Gastroesophageal sphincter (tissue), 4 donors: ENCODE data around the gene ANGPTL3. TPM values are rescaled to one million over a fixed set of nuclear protein-coding genes. Genes with fewer than 3 reads are reported as not detected.
"Not testable (repeated sequence)": the region's sequence is repeated elsewhere in the genome, so short reads cannot be mapped to it uniquely, and the experiment has no call there.

Experiments
- ATAC-seq: fragments of 150-250 bp; one replicate; pipeline ENCODE4 v1.9.1; 2016; ENCODE audit warnings: mild to moderate bottlenecking, moderate library complexity
- H3K27ac ChIP-seq, 4 donors: fragments of 200-600 bp; sonication (generic) in 3 of 4; 1 replicate in 3 of 4; 2 replicates in 1 of 4; pipeline ENCODE4 v1.5.1; 2016 to 2019
- H3K27me3 ChIP-seq: fragments of 200-600 bp; sonication (generic); one replicate; pipeline ENCODE4 v1.5.1; 2019
- H3K36me3 ChIP-seq, 2 donors: fragments of 200-600 bp; sonication (generic); one replicate each; pipeline ENCODE4 v1.5.1; 2019; ENCODE audit warnings: control low read depth in 1 of 2
- H3K4me1 ChIP-seq, 3 donors: fragments of 200-600 bp; sonication (generic); 1 replicate in 2 of 3; 2 replicates in 1 of 3; pipeline ENCODE4 v1.5.1; 2016 to 2019; ENCODE audit warnings: control low read depth in 2 of 3
- H3K4me3 ChIP-seq, 2 donors: fragments of 200-600 bp; sonication (generic); one replicate each; pipeline ENCODE4 v1.5.1; 2019; ENCODE audit warnings: mild to moderate bottlenecking in 1 of 2, moderate library complexity in 1 of 2
- H3K9me3 ChIP-seq, 3 donors: fragments of 200-600 bp; sonication (generic); one replicate each; pipeline ENCODE4 v1.5.1; 2017 to 2019; ENCODE audit warnings: control low read depth in 2 of 3
- EP300 ChIP-seq: sonication (generic); formaldehyde crosslinking; IDR thresholded peaks from one replicate; pipeline ENCODE4 v1.6.1; 2017; ENCODE audit warnings: antibody characterized with exemption, mild to moderate bottlenecking
- POLR2A ChIP-seq, 2 donors: fragments of 450-650 bp; IDR thresholded peaks; one replicate each; pipeline ENCODE4 v1.6.1; 2017; ENCODE audit warnings: antibody characterized with exemption in 2 of 2, mild to moderate bottlenecking in 2 of 2, moderate library complexity in 1 of 2
- POLR2AphosphoS5 ChIP-seq: sonication (generic); formaldehyde crosslinking; IDR thresholded peaks from one replicate; pipeline ENCODE4 v1.6.1; 2017; ENCODE audit warnings: antibody characterized with exemption
- WGBS, 2 donors: methylation state at CpG; one replicate each; pipeline ENCODE4 v1.1.5; 2018; ENCODE audit warnings: low coverage in 1 of 2; 5-methylcytosine and 5-hydroxymethylcytosine counted together
- total RNA-seq, 4 donors: library from RNA; depleted of rRNA; stranded (reverse); fragments of >200 nt; gene quantifications; one replicate each; pipeline ENCODE4 v1.1.0, GENCODE V29; 2016
- TF ChIP-seq, protein P1 (sequence below), 4 experiments: fragments of 200-600 bp in 2 of 4; fragments of 450-650 bp in 2 of 4; sonication (generic) in 1 of 4; IDR thresholded peaks; one replicate each; pipeline ENCODE4 v1.5.1; 2017 to 2019; ENCODE audit warnings: antibody characterized with exemption in 4 of 4, mild to moderate bottlenecking in 2 of 4, moderate library complexity in 2 of 4

The ANGPTL3 gene, protein sequence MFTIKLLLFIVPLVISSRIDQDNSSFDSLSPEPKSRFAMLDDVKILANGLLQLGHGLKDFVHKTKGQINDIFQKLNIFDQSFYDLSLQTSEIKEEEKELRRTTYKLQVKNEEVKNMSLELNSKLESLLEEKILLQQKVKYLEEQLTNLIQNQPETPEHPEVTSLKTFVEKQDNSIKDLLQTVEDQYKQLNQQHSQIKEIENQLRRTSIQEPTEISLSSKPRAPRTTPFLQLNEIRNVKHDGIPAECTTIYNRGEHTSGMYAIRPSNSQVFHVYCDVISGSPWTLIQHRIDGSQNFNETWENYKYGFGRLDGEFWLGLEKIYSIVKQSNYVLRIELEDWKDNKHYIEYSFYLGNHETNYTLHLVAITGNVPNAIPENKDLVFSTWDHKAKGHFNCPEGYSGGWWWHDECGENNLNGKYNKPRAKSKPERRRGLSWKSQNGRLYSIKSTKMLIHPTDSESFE
- total RNA-seq = not detected

DNA sequence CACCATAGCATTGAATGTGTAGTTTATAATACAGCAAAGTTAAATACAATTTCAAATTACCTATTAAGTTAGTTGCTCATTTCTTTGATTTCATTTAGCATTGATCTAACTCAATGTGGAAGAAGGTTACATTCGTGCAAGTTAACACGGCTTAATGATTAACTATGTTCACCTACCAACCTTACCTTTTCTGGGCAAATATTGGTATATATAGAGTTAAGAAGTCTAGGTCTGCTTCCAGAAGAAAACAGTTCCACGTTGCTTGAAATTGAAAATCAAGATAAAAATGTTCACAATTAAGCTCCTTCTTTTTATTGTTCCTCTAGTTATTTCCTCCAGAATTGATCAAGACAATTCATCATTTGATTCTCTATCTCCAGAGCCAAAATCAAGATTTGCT lies at the start of gene ANGPTL3:
ANGPTL3 (plus strand) TSS at position 240 of the 400 bp plus-strand sequence; CDS start at position 287, 47 bp downstream.
- Histone ChIP-seq H3K36me3 (peaks cover 0 to 5% of the 10 kb centered on the region in 2 donors), H3K9me3 (no peaks in the 10 kb centered on the region), H3K27ac (no peak within 1 kb of the TSS), H3K27me3 (no peaks in the 10 kb centered on the region), H3K4me1 (no peaks in the 10 kb centered on the region), H3K4me3 (no peak within 1 kb of the TSS)
- ATAC-seq = no peak
- 77 to 91% methylated on average over 3 of the region's 3 CpGs for WGBS, 2 donors
- no peak for TF ChIP-seq POLR2A (IDR thresholded peaks at IDR 0.05)
- TF ChIP-seq POLR2AphosphoS5 = no peak
- TF ChIP-seq, protein P1, sequence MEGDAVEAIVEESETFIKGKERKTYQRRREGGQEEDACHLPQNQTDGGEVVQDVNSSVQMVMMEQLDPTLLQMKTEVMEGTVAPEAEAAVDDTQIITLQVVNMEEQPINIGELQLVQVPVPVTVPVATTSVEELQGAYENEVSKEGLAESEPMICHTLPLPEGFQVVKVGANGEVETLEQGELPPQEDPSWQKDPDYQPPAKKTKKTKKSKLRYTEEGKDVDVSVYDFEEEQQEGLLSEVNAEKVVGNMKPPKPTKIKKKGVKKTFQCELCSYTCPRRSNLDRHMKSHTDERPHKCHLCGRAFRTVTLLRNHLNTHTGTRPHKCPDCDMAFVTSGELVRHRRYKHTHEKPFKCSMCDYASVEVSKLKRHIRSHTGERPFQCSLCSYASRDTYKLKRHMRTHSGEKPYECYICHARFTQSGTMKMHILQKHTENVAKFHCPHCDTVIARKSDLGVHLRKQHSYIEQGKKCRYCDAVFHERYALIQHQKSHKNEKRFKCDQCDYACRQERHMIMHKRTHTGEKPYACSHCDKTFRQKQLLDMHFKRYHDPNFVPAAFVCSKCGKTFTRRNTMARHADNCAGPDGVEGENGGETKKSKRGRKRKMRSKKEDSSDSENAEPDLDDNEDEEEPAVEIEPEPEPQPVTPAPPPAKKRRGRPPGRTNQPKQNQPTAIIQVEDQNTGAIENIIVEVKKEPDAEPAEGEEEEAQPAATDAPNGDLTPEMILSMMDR (IDR thresholded peaks at IDR 0.05) = no peak
- TF ChIP-seq EP300 = no peak

DNA sequence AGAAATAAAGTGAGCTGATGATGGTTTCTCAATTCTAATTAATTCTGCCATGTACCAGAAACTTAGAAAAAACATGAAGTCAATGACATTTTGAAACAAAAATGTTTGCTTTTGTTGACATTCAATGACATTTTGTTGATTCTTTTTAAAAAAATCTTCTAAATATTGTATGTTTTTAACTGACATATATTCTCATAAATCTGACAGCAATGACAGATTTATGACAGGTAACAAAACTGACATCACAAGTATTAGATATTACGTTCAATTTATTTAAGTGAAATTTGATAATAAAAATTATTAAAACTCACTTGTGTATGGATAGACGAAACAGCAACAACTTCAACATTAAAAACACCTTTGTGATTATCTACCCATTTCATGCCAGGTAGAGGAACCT lies 36.0 kb upstream of the ANGPTL3 start:
- H3K27ac ChIP-seq = no peak overlapping the region
- H3K9me3 ChIP-seq = no peaks in the 10 kb centered on the region
- H3K27me3 ChIP-seq = no peaks in the 10 kb centered on the region
- WGBS, 2 donors = 90 to 100% methylated on average over 2 of the region's 2 CpGs
- peaks cover 0 to 36% of the 10 kb centered on the region in 2 donors for H3K36me3 ChIP-seq
- no peak for TF ChIP-seq POLR2AphosphoS5
- no peak for TF ChIP-seq POLR2A (IDR thresholded peaks at IDR 0.05)
- TF ChIP-seq, protein P1 (IDR thresholded peaks at IDR 0.05) = no peak
- no peak for TF ChIP-seq EP300
- no peak overlapping the region for H3K4me3 ChIP-seq
- no peak for ATAC-seq
- no peaks in the 10 kb centered on the region for H3K4me1 ChIP-seq

DNA sequence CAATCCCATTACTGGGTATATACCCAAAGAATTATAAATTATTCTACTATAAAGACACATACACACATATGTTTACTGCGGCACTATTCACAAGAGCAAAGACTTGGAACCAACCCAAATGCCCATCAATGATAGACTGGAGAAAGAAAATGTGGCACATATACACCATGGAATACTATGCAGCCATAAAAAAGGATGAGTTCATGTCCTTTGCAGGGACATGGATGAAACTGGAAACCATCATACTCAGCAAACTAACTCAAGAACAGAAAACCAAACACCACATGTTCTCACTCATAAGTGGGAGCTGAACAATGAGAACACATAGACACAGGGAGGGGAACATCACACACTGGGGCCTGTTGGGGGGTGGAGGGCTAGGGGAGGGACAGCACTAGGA lies 30.1 kb upstream of the ANGPTL3 start:
- WGBS, 2 donors = 89 to 100% methylated on average over 1 of the region's 1 CpG
- H3K4me1 ChIP-seq, H3K27me3 ChIP-seq, ATAC-seq, H3K27ac ChIP-seq, H3K4me3 ChIP-seq: not testable (repeated sequence)
- H3K36me3 ChIP-seq = peaks cover 0 to 24% of the 10 kb centered on the region in 2 donors
- peaks cover 0 to 16% (median 0%) of the 10 kb centered on the region in 3 donors for H3K9me3 ChIP-seq

DNA sequence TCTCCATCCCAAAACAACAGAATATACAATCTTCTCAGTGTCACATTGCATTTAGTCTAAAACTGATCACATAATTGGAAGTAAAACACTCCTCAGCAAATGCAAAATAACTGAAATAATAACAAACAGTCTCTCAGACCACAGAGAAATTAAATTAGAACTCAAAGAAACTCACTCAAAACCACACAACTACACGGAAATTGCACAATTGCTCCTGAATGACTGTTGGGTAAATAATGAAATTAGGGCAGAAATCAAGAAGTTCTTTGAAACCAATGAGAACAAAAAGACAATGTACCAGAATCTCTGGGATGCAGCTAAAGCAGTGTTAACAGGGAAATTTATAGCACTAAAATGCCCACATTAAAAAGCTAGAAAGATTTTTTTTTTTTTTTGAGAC lies 29.4 kb upstream of the ANGPTL3 start:
- not testable (repeated sequence) for H3K4me1 ChIP-seq, ATAC-seq, H3K4me3 ChIP-seq, H3K27me3 ChIP-seq, H3K27ac ChIP-seq
- WGBS, 2 donors = 67 to 82% methylated on average over 1 of the region's 1 CpG
- H3K36me3 ChIP-seq = peaks cover 0 to 28% of the 10 kb centered on the region in 2 donors
- peaks cover 0 to 21% (median 0%) of the 10 kb centered on the region in 3 donors for H3K9me3 ChIP-seq

DNA sequence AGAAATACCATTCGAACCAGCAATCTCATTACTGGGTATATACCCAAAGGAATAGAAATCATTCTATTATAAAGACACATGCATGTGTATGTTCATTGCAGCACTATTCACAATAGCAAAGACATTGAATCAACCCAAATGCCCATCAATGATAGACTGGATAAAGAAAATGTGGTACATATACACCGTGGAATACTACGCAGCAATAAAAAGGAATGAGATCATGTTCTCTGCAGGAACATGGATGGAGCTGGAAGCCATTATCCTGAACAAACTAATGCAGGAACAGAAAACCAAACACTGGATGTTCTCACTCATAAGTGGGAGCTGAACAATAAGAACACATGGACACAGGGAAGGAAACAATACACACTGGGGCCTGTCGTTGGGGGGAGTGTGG lies 25.8 kb upstream of the ANGPTL3 start:
- not testable (repeated sequence) for H3K4me1 ChIP-seq, H3K4me3 ChIP-seq, ATAC-seq, H3K27me3 ChIP-seq, H3K27ac ChIP-seq
- H3K9me3 ChIP-seq = peaks cover 0 to 21% (median 0%) of the 10 kb centered on the region in 3 donors
- WGBS, 2 donors = 99 to 100% methylated on average over 4 of the region's 4 CpGs
- H3K36me3 ChIP-seq = peaks cover 0 to 61% of the 10 kb centered on the region in 2 donors

DNA sequence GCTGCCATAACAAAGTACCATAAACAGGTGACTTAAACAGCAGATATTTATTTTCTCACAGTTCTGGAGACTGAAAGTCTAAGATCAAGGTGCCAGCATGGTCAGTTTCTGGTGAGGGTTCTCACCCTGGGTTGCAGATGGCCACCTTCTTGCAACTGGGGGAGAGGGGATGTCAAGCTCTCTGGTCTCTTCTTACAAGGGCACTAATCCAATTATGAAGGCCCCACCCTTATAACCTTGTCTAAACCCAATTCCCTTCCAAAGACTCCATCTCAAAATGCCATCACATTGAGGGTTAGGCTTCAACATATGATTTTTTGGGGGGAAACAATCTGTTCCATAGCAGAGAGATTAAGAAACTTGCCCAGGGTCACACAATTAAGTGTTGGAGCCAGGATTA lies 24.8 kb upstream of the ANGPTL3 start:
- Histone ChIP-seq H3K9me3 (peaks cover 0 to 17% (median 0%) of the 10 kb centered on the region in 3 donors), H3K27ac (no peak overlapping the region), H3K36me3 (peaks cover 0 to 60% of the 10 kb centered on the region in 2 donors), H3K4me3 (no peak overlapping the region), H3K27me3 (no peaks in the 10 kb centered on the region), H3K4me1 (no peaks in the 10 kb centered on the region)
- TF ChIP-seq POLR2AphosphoS5 (no peak), POLR2A (IDR thresholded peaks at IDR 0.05) (no peak), EP300 (no peak)
- TF ChIP-seq, protein P1 (IDR thresholded peaks at IDR 0.05) = no peak
- no peak for ATAC-seq
